ENCODE data around the gene GCN1.

The GCN1 gene

DNA sequence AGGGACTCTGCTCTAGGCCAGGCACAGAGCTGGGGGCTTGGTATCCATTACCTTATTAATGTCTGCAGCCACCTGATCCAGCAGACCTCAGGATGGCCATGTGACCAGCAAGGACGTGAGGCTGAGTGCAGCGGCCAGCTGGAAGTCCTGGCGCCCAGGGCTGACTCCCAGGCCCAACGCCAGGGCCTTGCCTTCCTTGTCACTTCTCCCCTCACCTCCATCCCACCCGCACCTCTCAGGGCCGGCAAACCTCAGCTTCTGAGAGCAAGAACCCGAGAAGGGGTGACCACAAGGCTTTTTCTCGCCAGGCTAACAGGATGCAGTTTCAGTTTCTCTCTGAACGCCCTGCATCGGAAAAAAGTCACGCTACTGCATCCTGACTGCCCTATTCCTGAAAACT lies 93.3 kb downstream of the GCN1 start:
- Histone ChIP-seq H3K4me2 (ENCODE audit: low read depth, low read length, poor library complexity, severe bottlenecking) (no peak overlapping the region), H3K27me3 (ENCODE audit: insufficient read depth, low read length, poor library complexity, severe bottlenecking) (no peaks in the 10 kb centered on the region), H2AFZ (ENCODE audit: low read length) (no peak overlapping the region), H3F3A (ENCODE audit: low read depth) (no peaks in the 10 kb centered on the region), H3K4me3 (ENCODE audit: low read length, poor library complexity, severe bottlenecking) (no peak overlapping the region), H3K79me2 (ENCODE audit: insufficient read depth, low read length) (peaks cover 59% of the 10 kb centered on the region), H3K9me2 (replicated peaks; ENCODE audit: low read depth, low read length) (no peaks in the 10 kb centered on the region), H3K9ac (ENCODE audit: low read depth, low read length, poor library complexity, severe bottlenecking) (no peak overlapping the region), H4K20me1 (ENCODE audit: insufficient read depth, low read length, poor library complexity, severe bottlenecking) (peaks cover 45% of the 10 kb centered on the region), H3K36me3 (ENCODE audit: insufficient read depth, low read length) (peaks cover 83% of the 10 kb centered on the region; the same call in 1 of the 2 replicates), H3K4me1 (ENCODE audit: insufficient read depth, low read length, poor library complexity, severe bottlenecking) (no peaks in the 10 kb centered on the region), H3K9me3 (ENCODE audit: insufficient read depth, low read depth, low read length) (no peaks in the 10 kb centered on the region)
- TF ChIP-seq, protein P1, sequence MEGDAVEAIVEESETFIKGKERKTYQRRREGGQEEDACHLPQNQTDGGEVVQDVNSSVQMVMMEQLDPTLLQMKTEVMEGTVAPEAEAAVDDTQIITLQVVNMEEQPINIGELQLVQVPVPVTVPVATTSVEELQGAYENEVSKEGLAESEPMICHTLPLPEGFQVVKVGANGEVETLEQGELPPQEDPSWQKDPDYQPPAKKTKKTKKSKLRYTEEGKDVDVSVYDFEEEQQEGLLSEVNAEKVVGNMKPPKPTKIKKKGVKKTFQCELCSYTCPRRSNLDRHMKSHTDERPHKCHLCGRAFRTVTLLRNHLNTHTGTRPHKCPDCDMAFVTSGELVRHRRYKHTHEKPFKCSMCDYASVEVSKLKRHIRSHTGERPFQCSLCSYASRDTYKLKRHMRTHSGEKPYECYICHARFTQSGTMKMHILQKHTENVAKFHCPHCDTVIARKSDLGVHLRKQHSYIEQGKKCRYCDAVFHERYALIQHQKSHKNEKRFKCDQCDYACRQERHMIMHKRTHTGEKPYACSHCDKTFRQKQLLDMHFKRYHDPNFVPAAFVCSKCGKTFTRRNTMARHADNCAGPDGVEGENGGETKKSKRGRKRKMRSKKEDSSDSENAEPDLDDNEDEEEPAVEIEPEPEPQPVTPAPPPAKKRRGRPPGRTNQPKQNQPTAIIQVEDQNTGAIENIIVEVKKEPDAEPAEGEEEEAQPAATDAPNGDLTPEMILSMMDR (conservative IDR thresholded peaks at IDR 0.05; ENCODE audit: low read length): no peak
- TF ChIP-seq EZH2phosphoT487 (IDR thresholded peaks at IDR 0.05; ENCODE audit: borderline replicate concordance): no peak

DNA sequence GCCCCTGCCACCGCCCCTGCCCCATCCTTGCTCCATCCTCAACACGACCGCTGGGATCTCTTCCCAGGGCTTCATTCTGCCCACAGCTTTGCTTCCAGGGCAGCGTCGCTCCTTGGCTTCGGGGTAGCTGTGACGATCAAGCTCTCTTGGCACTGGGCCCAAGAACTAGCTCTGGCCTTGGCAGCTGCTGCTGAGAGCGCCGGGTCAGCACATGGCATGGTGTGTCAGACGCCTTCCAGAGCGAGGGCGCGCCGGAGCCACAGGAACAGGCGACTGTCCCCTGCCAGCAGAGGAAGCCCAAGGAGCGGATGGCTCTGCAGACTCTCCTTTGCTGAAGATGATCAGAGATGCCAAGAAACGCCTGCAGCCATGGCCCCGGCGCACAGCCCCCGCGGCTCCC lies 93.9 kb downstream of the GCN1 start:
- no peak overlapping the region for H3K4me2 ChIP-seq (ENCODE audit: low read depth, low read length, poor library complexity, severe bottlenecking)
- peaks cover 54% of the 10 kb centered on the region for H3K79me2 ChIP-seq (ENCODE audit: insufficient read depth, low read length)

DNA sequence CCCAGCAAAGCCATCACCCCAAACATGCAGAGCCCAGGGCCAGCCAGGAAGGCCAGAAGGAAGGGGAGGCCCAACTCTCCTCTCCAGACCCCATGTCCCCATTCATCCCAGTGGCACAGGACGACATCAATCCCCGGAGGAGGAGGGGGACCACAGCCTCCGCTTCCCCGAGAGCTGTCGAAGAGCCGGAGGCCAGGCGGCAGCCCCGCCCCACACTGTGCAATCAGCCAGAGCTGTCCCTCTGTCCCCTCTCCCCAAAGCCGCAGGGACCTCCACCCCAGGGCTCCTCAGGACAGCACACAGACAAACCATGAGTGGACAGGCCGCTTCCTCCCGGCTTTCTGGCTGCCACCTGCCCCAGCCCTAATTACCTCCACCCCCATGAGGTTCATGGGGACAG lies 94.8 kb downstream of the GCN1 start:
- H3K27me3 ChIP-seq (ENCODE audit: insufficient read depth, low read length, poor library complexity, severe bottlenecking): no peaks in the 10 kb centered on the region
- H3K4me3 ChIP-seq (ENCODE audit: low read length, poor library complexity, severe bottlenecking): no peak overlapping the region
- no peak overlapping the region for H3K4me2 ChIP-seq (ENCODE audit: low read depth, low read length, poor library complexity, severe bottlenecking)
- TF ChIP-seq EZH2phosphoT487 (IDR thresholded peaks at IDR 0.05; ENCODE audit: borderline replicate concordance): no peak
- TF ChIP-seq, protein P1 (conservative IDR thresholded peaks at IDR 0.05; ENCODE audit: low read length): no peak
- no peaks in the 10 kb centered on the region for H3F3A ChIP-seq (ENCODE audit: low read depth)
- H3K9me3 ChIP-seq (ENCODE audit: insufficient read depth, low read depth, low read length): no peaks in the 10 kb centered on the region
- H3K9me2 ChIP-seq (replicated peaks; ENCODE audit: low read depth, low read length): no peaks in the 10 kb centered on the region
- no peak overlapping the region for H3K9ac ChIP-seq (ENCODE audit: low read depth, low read length, poor library complexity, severe bottlenecking)
- H2AFZ ChIP-seq (ENCODE audit: low read length): no peak overlapping the region
- peaks cover 46% of the 10 kb centered on the region for H3K79me2 ChIP-seq (ENCODE audit: insufficient read depth, low read length)
- peaks cover 38% of the 10 kb centered on the region for H4K20me1 ChIP-seq (ENCODE audit: insufficient read depth, low read length, poor library complexity, severe bottlenecking)
- H3K36me3 ChIP-seq (ENCODE audit: insufficient read depth, low read length): peaks cover 85% of the 10 kb centered on the region; the same call in 1 of the 2 replicates
- peaks cover 1% of the 10 kb centered on the region for H3K4me1 ChIP-seq (ENCODE audit: insufficient read depth, low read length, poor library complexity, severe bottlenecking)

More for the DNA sequence above, 93.9 kb downstream of the GCN1 start:
- Histone ChIP-seq H3K9me2 (replicated peaks; ENCODE audit: low read depth, low read length) (no peaks in the 10 kb centered on the region), H3K27me3 (ENCODE audit: insufficient read depth, low read length, poor library complexity, severe bottlenecking) (no peaks in the 10 kb centered on the region), H4K20me1 (ENCODE audit: insufficient read depth, low read length, poor library complexity, severe bottlenecking) (peaks cover 44% of the 10 kb centered on the region), H3K36me3 (ENCODE audit: insufficient read depth, low read length) (peaks cover 86% of the 10 kb centered on the region; the same call in 1 of the 2 replicates), H3K9ac (ENCODE audit: low read depth, low read length, poor library complexity, severe bottlenecking) (no peak overlapping the region), H3K9me3 (ENCODE audit: insufficient read depth, low read depth, low read length) (no peaks in the 10 kb centered on the region), H3K4me1 (ENCODE audit: insufficient read depth, low read length, poor library complexity, severe bottlenecking) (no peaks in the 10 kb centered on the region), H2AFZ (ENCODE audit: low read length) (no peak overlapping the region), H3F3A (ENCODE audit: low read depth) (no peaks in the 10 kb centered on the region), H3K4me3 (ENCODE audit: low read length, poor library complexity, severe bottlenecking) (no peak overlapping the region)
- no peak for TF ChIP-seq EZH2phosphoT487 (IDR thresholded peaks at IDR 0.05; ENCODE audit: borderline replicate concordance)
- TF ChIP-seq, protein P1 (conservative IDR thresholded peaks at IDR 0.05; ENCODE audit: low read length): no peak

Measured in Loucy (cell line).